ENCODE data around the gene B3GALT6. TPM values are rescaled to one million over a fixed set of nuclear protein-coding genes. Genes with fewer than 3 reads are reported as not detected.
A peak's percentile ranks its signal among the peaks of the same experiment; 100 is the strongest.

B3GALT6 gene
- total RNA-seq, 1 experiment from 2014 or later, result 25.9 TPM

- H3K4me3 Mint-ChIP-seq (ENCODE audit: low read depth, unreplicated experiment), result no peak overlapping the region
- no peak overlapping the region for H3K27ac Mint-ChIP-seq (ENCODE audit: unreplicated experiment)
- no peak for DNase-seq
- no TSS peak for BruUV-seq (replicated peaks)
- H3K9me3 Mint-ChIP-seq (ENCODE audit: low read depth, unreplicated experiment), result no peaks in the 10 kb centered on the region
- H3K27me3 Mint-ChIP-seq (ENCODE audit: unreplicated experiment), result no peaks in the 10 kb centered on the region
- H3K36me3 Mint-ChIP-seq (ENCODE audit: insufficient read depth, unreplicated experiment), result peaks cover 6% of the 10 kb centered on the region
- intact Hi-C loops (cut with micrococcal nuclease; ENCODE audit: unreplicated experiment), result no loop called here
- peaks cover 10% of the 10 kb centered on the region for H3K4me1 Mint-ChIP-seq (ENCODE audit: low read depth, unreplicated experiment)
- CTCF ChIA-PET, result interaction anchor here (1.0 kb wide), 1 partner anchor 9 kb away, joined by 4 read pairs; no protein-coding TSS in a partner anchor
- no peak for TF ChIP-seq CTCF (IDR thresholded peaks at IDR 0.05; ENCODE audit: unreplicated experiment)
These were observed 48.9 kb downstream of the B3GALT6 start for GRCh38 chr1:1280782-1281481.

- DNase-seq, result peak; percentile 64
- intact Hi-C loops (cut with micrococcal nuclease; ENCODE audit: unreplicated experiment), result no loop called here
- no peak for TF ChIP-seq CTCF (IDR thresholded peaks at IDR 0.05; ENCODE audit: unreplicated experiment)
- H3K27ac Mint-ChIP-seq (ENCODE audit: unreplicated experiment), result no peak overlapping the region
- H3K4me3 Mint-ChIP-seq (ENCODE audit: low read depth, unreplicated experiment), result peak overlapping the region; percentile 30
- H3K27me3 Mint-ChIP-seq (ENCODE audit: unreplicated experiment), result no peaks in the 10 kb centered on the region
- CTCF ChIA-PET, result interaction anchor here (0.6 to 1.2 kb wide), 6 partner anchors 8 to 77 kb away, joined by 3 to 8 read pairs (median 6); partner anchors contain the start of gene UBE2J2
- peaks cover 6% of the 10 kb centered on the region for H3K36me3 Mint-ChIP-seq (ENCODE audit: insufficient read depth, unreplicated experiment)
- H3K9me3 Mint-ChIP-seq (ENCODE audit: low read depth, unreplicated experiment), result no peaks in the 10 kb centered on the region
- BruUV-seq (replicated peaks), result no TSS peak
- H3K4me1 Mint-ChIP-seq (ENCODE audit: low read depth, unreplicated experiment), result peaks cover 10% of the 10 kb centered on the region
These were observed 49.7 kb downstream of the B3GALT6 start for GRCh38 chr1:1281533-1282321.

GRCh38 chr1:1282998-1283397 lies 51.0 kb downstream of the B3GALT6 start:
- DNase-seq, result no peak
- intact Hi-C loops (cut with micrococcal nuclease; ENCODE audit: unreplicated experiment), result no loop called here
- BruUV-seq (replicated peaks), result no TSS peak
- Mint-ChIP-seq H3K9me3 (ENCODE audit: low read depth, unreplicated experiment) (no peaks in the 10 kb centered on the region), H3K4me3 (ENCODE audit: low read depth, unreplicated experiment) (no peak overlapping the region), H3K27ac (ENCODE audit: unreplicated experiment) (no peak overlapping the region), H3K27me3 (ENCODE audit: unreplicated experiment) (no peaks in the 10 kb centered on the region), H3K36me3 (ENCODE audit: insufficient read depth, unreplicated experiment) (peaks cover 6% of the 10 kb centered on the region), H3K4me1 (ENCODE audit: low read depth, unreplicated experiment) (peaks cover 10% of the 10 kb centered on the region)
- CTCF ChIA-PET, result interaction anchor here (1.1 kb wide), 1 partner anchor 12 kb away, joined by 6 read pairs; no protein-coding TSS in a partner anchor
- no peak for TF ChIP-seq CTCF (IDR thresholded peaks at IDR 0.05; ENCODE audit: unreplicated experiment)

GRCh38 chr1:1283821-1284220 lies 51.8 kb downstream of the B3GALT6 start:
- Mint-ChIP-seq H3K27ac (ENCODE audit: unreplicated experiment) (no peak overlapping the region), H3K9me3 (ENCODE audit: low read depth, unreplicated experiment) (no peaks in the 10 kb centered on the region), H3K27me3 (ENCODE audit: unreplicated experiment) (no peaks in the 10 kb centered on the region), H3K36me3 (ENCODE audit: insufficient read depth, unreplicated experiment) (peaks cover 6% of the 10 kb centered on the region), H3K4me3 (ENCODE audit: low read depth, unreplicated experiment) (no peak overlapping the region), H3K4me1 (ENCODE audit: low read depth, unreplicated experiment) (peaks cover 10% of the 10 kb centered on the region)
- no peak for TF ChIP-seq CTCF (IDR thresholded peaks at IDR 0.05; ENCODE audit: unreplicated experiment)
- BruUV-seq (replicated peaks), result no TSS peak
- no peak for DNase-seq
- CTCF ChIA-PET, result no interaction called here
- intact Hi-C loops (cut with micrococcal nuclease; ENCODE audit: unreplicated experiment), result no loop called here

Other genes with a start within 250 kb of the B3GALT6 start
- 35.5 and 51.3 TPM in 2 replicates for gene HES4, start 232.1 kb upstream of the B3GALT6 start, total RNA-seq (2022)
- gene ISG15, start 218.7 kb upstream of the B3GALT6 start, total RNA-seq (2022), result 165 and 522 TPM in 2 replicates
- 446 and 552 TPM in 2 replicates for gene AGRN, start 212.1 kb upstream of the B3GALT6 start, total RNA-seq (2022)
- 5.0 and 5.6 TPM in 2 replicates for gene RNF223, start 157.9 kb upstream of the B3GALT6 start, total RNA-seq (2022)
- gene C1orf159, start 116.1 kb upstream of the B3GALT6 start, total RNA-seq (2022), result 32.4 and 34.7 TPM in 2 replicates
- 2.4 and 3.5 TPM in 2 replicates for gene TTLL10, start 58.4 kb upstream of the B3GALT6 start, total RNA-seq (2022)
- 0.66 TPM in 1 of 2 replicates, not detected in the other for gene TNFRSF18, start 25.6 kb upstream of the B3GALT6 start, total RNA-seq (2022)
- not detected in 2 replicates for gene TNFRSF4, start 18.1 kb upstream of the B3GALT6 start, total RNA-seq (2022)
- 128 and 161 TPM in 2 replicates for gene SDF4, start 236 bp upstream of the B3GALT6 start, total RNA-seq (2022)
- 2.0 and 4.2 TPM in 2 replicates for gene C1QTNF12, start 14.5 kb downstream of the B3GALT6 start, total RNA-seq (2022)
- 45.6 and 50.0 TPM in 2 replicates for gene UBE2J2, start 41.6 kb downstream of the B3GALT6 start, total RNA-seq (2022)
- 2.5 and 4.1 TPM in 2 replicates for gene SCNN1D, start 48.2 kb downstream of the B3GALT6 start, total RNA-seq (2022)
- 41.1 and 48.3 TPM in 2 replicates for gene ACAP3, start 75.7 kb downstream of the B3GALT6 start, total RNA-seq (2022)
- 22.7 and 24.7 TPM in 2 replicates for gene PUSL1, start 76.4 kb downstream of the B3GALT6 start, total RNA-seq (2022)
- 110 and 117 TPM in 2 replicates for gene INTS11, start 92.4 kb downstream of the B3GALT6 start, total RNA-seq (2022)
- gene CPTP, start 92.6 kb downstream of the B3GALT6 start, total RNA-seq (2022), result 20.1 and 23.7 TPM in 2 replicates
- 0.24 and 0.42 TPM in 2 replicates for gene TAS1R3, start 99.0 kb downstream of the B3GALT6 start, total RNA-seq (2022)
- 83.9 and 90.9 TPM in 2 replicates for gene DVL1, start 117.2 kb downstream of the B3GALT6 start, total RNA-seq (2022)
- gene MXRA8, start 126.3 kb downstream of the B3GALT6 start, total RNA-seq (2022), result not detected in 2 replicates
- gene AURKAIP1, start 143.0 kb downstream of the B3GALT6 start, total RNA-seq (2022), result 98.9 and 107 TPM in 2 replicates
- gene CCNL2, start 167.1 kb downstream of the B3GALT6 start, total RNA-seq (2022), result 166 and 172 TPM in 2 replicates
- gene MRPL20, start 175.1 kb downstream of the B3GALT6 start, total RNA-seq (2022), result 81.2 and 99.1 TPM in 2 replicates
- not detected in 2 replicates for gene ANKRD65, start 189.0 kb downstream of the B3GALT6 start, total RNA-seq (2022)
- gene VWA1, start 203.5 kb downstream of the B3GALT6 start, total RNA-seq (2022), result 78.7 and 78.9 TPM in 2 replicates
- gene ATAD3C, start 217.5 kb downstream of the B3GALT6 start, total RNA-seq (2022), result 0.29 and 0.45 TPM in 2 replicates
- gene ATAD3B, start 239.5 kb downstream of the B3GALT6 start, total RNA-seq (2022), result 46.3 and 56.4 TPM in 2 replicates